Mesenchymal stem cell (in vitro differentiated cells and primary cell): ENCODE measurements around the gene TTC8.
A peak's percentile ranks its signal among the peaks of the same experiment; 100 is the strongest.

ENCODE experiments used
- DNase-seq: peaks from one replicate; pipeline ENCODE4 v3.0.0-alpha.2; 2013
- H2AFZ ChIP-seq: one replicate; pipeline ENCODE4 v1.6.1; 2013; ENCODE audit warnings: low read depth, mild to moderate bottlenecking, control low read depth, inconsistent platforms, low read length, moderate library complexity
- H2AK5ac ChIP-seq: 2 replicates; pipeline ENCODE4 v1.6.1; 2013; ENCODE audit warnings: low read length, moderate library complexity, mild to moderate bottlenecking, inconsistent platforms; ENCODE audit not compliant: severe bottlenecking
- H2BK120ac ChIP-seq: one replicate; pipeline ENCODE4 v1.6.1; 2013; ENCODE audit warnings: low read depth, mild to moderate bottlenecking, inconsistent platforms, low read length, moderate library complexity
- H2BK12ac ChIP-seq, 2 experiments: one replicate each; pipeline ENCODE4 v1.6.1; 2013; ENCODE audit warnings: inconsistent platforms in 2 of 2, low read length in 2 of 2, mild to moderate bottlenecking in 2 of 2, moderate library complexity in 2 of 2, control low read depth in 1 of 2
- H2BK15ac ChIP-seq: one replicate; pipeline ENCODE4 v1.6.1; 2013; ENCODE audit warnings: mild to moderate bottlenecking, low read depth, inconsistent platforms; ENCODE audit not compliant: poor library complexity, severe bottlenecking
- H2BK5ac ChIP-seq: 2 replicates; pipeline ENCODE4 v1.6.1; 2013; ENCODE audit warnings: low read depth, mild to moderate bottlenecking, low read length, control low read depth, inconsistent platforms; ENCODE audit not compliant: poor library complexity, severe bottlenecking
- H3K14ac ChIP-seq, 2 experiments: one replicate each; pipeline ENCODE4 v1.6.1; 2013; ENCODE audit warnings: inconsistent platforms in 2 of 2, low read length in 2 of 2, control low read depth in 1 of 2, mild to moderate bottlenecking in 1 of 2, moderate library complexity in 1 of 2
- H3K18ac ChIP-seq, 2 experiments: one replicate each; pipeline ENCODE4 v1.6.1; 2013; ENCODE audit warnings: inconsistent platforms in 2 of 2, low read length in 2 of 2, control low read depth in 1 of 2, low read depth in 1 of 2, mild to moderate bottlenecking in 1 of 2
- H3K23ac ChIP-seq, 2 experiments: one replicate each; pipeline ENCODE4 v1.6.1; 2013; ENCODE audit warnings: inconsistent platforms in 2 of 2, low read length in 2 of 2, mild to moderate bottlenecking in 2 of 2, moderate library complexity in 2 of 2, control low read depth in 1 of 2
- H3K27ac ChIP-seq: 2 replicates; pipeline ENCODE4 v1.5.1; 2013; ENCODE audit warnings: mild to moderate bottlenecking, moderate library complexity, low read length, control low read depth, inconsistent platforms; ENCODE audit not compliant: poor library complexity, severe bottlenecking
- H3K27me3 ChIP-seq, 2 experiments: 2 replicates each; pipeline versions ENCODE4 v1.6.1 to v1.7.0; 2013; ENCODE audit warnings: low read length in 2 of 2, mild to moderate bottlenecking in 2 of 2, moderate library complexity in 2 of 2, control low read depth in 1 of 2, inconsistent platforms in 1 of 2; ENCODE audit not compliant: control insufficient read depth in 1 of 2, insufficient read depth in 1 of 2
- H3K36me3 ChIP-seq, 2 experiments: 2 replicates each; pipeline versions ENCODE4 v1.6.1 to v1.7.0; 2013; ENCODE audit warnings: low read length in 2 of 2, control low read depth in 1 of 2, inconsistent platforms in 1 of 2, low read depth in 1 of 2, mild to moderate bottlenecking in 1 of 2; ENCODE audit not compliant: insufficient read depth in 2 of 2, control insufficient read depth in 1 of 2
- H3K4ac ChIP-seq, 2 experiments: one replicate each; pipeline ENCODE4 v1.6.1; 2013; ENCODE audit warnings: inconsistent platforms in 2 of 2, low read length in 2 of 2, mild to moderate bottlenecking in 2 of 2, moderate library complexity in 2 of 2, control low read depth in 1 of 2, low read depth in 1 of 2
- H3K4me1 ChIP-seq: 2 replicates; pipeline ENCODE4 v1.6.1; 2013; ENCODE audit warnings: low read depth, low read length, control low read depth; ENCODE audit not compliant: control insufficient read depth, insufficient read depth
- H3K4me2 ChIP-seq: 2 replicates; pipeline ENCODE4 v1.6.1; 2013; ENCODE audit warnings: low read length, mild to moderate bottlenecking, inconsistent platforms; ENCODE audit not compliant: poor library complexity, severe bottlenecking
- H3K4me3 ChIP-seq, 2 experiments: 2 replicates each; pipeline versions ENCODE4 v1.5.1 to v1.7.0; 2013; ENCODE audit warnings: low read length in 2 of 2, mild to moderate bottlenecking in 2 of 2, control low read depth in 1 of 2, low read depth in 1 of 2; ENCODE audit not compliant: insufficient read depth in 1 of 2
- H3K79me1 ChIP-seq: replicated peaks from 2 replicates; pipeline ENCODE4 v1.6.1; 2013; ENCODE audit warnings: mild to moderate bottlenecking, control low read depth, low read length, inconsistent platforms; ENCODE audit not compliant: poor library complexity, severe bottlenecking
- H3K9ac ChIP-seq: 2 replicates; pipeline ENCODE4 v1.7.0; 2013; ENCODE audit warnings: mild to moderate bottlenecking, low read length, moderate library complexity
- H3K9me3 ChIP-seq: 2 replicates; pipeline ENCODE4 v1.7.0; 2013; ENCODE audit warnings: mild to moderate bottlenecking, low read length; ENCODE audit not compliant: control insufficient read depth
- H4K8ac ChIP-seq: one replicate; pipeline ENCODE4 v1.6.1; 2013; ENCODE audit warnings: inconsistent platforms, mild to moderate bottlenecking, low read length, moderate library complexity
- H4K91ac ChIP-seq: one replicate; pipeline ENCODE4 v1.6.1; 2013; ENCODE audit warnings: mild to moderate bottlenecking, low read length, inconsistent platforms
- WGBS: methylation state at CpG from one replicate; pipeline ENCODE4 v1.1.7; 2013; ENCODE audit warnings: mixed read lengths; 5-methylcytosine and 5-hydroxymethylcytosine counted together

Gene TTC8

GRCh38 chr14:88821888-88822287 lies 2.6 kb upstream of the TTC8 start:
- Histone ChIP-seq H3K14ac (no peak overlapping the region), H3K79me1 (peaks cover 7% of the 10 kb centered on the region), H3K9ac (no peak overlapping the region), H2BK15ac (no peak overlapping the region), H2AK5ac (no peak overlapping the region), H2BK120ac (no peak overlapping the region), H3K27ac (no peak overlapping the region), H2BK12ac (no peak overlapping the region), H2BK5ac (no peak overlapping the region), H2AFZ (no peak overlapping the region), H3K4me3 (no peak overlapping the region), H3K4me2 (no peak overlapping the region), H3K27me3 (peaks cover 5 to 13% of the 10 kb centered on the region in 2 experiments), H3K36me3 (no peaks in the 10 kb centered on the region), H4K91ac (no peak overlapping the region), H3K18ac (no peak overlapping the region), H3K4ac (no peak overlapping the region), H3K9me3 (no peaks in the 10 kb centered on the region), H4K8ac (no peak overlapping the region), H3K23ac (no peak overlapping the region), H3K4me1 (no peaks in the 10 kb centered on the region)
- WGBS: no CpG with 5 or more reads among the region's 2 CpGs
- no peak for DNase-seq

- H2AFZ ChIP-seq: peak overlapping the region; percentile 76
- WGBS: 12% methylated on average over 9 of the region's 9 CpGs
Observed at GRCh38 chr14:88823968-88824313, 510 bp upstream of the TTC8 start.

GRCh38 chr14:88825078-88825458 lies 617 bp downstream of the TTC8 start:
- Histone ChIP-seq H2BK15ac (no peak overlapping the region), H3K4me3 (peak overlapping the region; percentile 66 to 83), H3K4me1 (no peaks in the 10 kb centered on the region), H3K27me3 (no peaks in the 10 kb centered on the region), H3K23ac (no peak overlapping the region), H3K14ac (peak overlapping the region in 1 of 2 experiments; percentile 43), H3K18ac (peak overlapping the region; percentile 88 to 90), H3K4ac (peak overlapping the region; percentile 42 to 91), H4K91ac (peak overlapping the region; percentile 92), H3K4me2 (peak overlapping the region; percentile 80), H3K36me3 (no peaks in the 10 kb centered on the region), H4K8ac (peak overlapping the region; percentile 99), H3K9ac (peak overlapping the region; percentile 96), H2AFZ (no peak overlapping the region), H3K9me3 (no peaks in the 10 kb centered on the region), H3K27ac (peak overlapping the region; percentile 92), H3K79me1 (peaks cover 12% of the 10 kb centered on the region), H2BK120ac (no peak overlapping the region), H2AK5ac (no peak overlapping the region), H2BK5ac (peak overlapping the region; percentile 59), H2BK12ac (no peak overlapping the region)
- DNase-seq: peak; percentile 31
- WGBS: no CpG with 5 or more reads among the region's 5 CpGs

More at GRCh38 chr14:88823968-88824313, 510 bp upstream of the TTC8 start:
- no peaks in the 10 kb centered on the region for H3K4me1 ChIP-seq
- H3K9me3 ChIP-seq: no peaks in the 10 kb centered on the region
- DNase-seq: no peak
- no peak overlapping the region for H2BK120ac ChIP-seq
- H4K8ac ChIP-seq: no peak overlapping the region
- no peak overlapping the region for H2BK15ac ChIP-seq
- no peak overlapping the region for H3K14ac ChIP-seq
- H2AK5ac ChIP-seq: no peak overlapping the region
- H3K27ac ChIP-seq: no peak overlapping the region
- H3K36me3 ChIP-seq: no peaks in the 10 kb centered on the region
- H3K27me3 ChIP-seq: peaks cover 2 to 6% of the 10 kb centered on the region in 2 experiments
- H3K79me1 ChIP-seq: peaks cover 12% of the 10 kb centered on the region
- H3K23ac ChIP-seq: no peak overlapping the region
- H3K4me3 ChIP-seq: peak overlapping the region in 1 of 2 experiments; percentile 83
- H3K4ac ChIP-seq: no peak overlapping the region
- H2BK12ac ChIP-seq: no peak overlapping the region
- peak overlapping the region; percentile 72 for H3K4me2 ChIP-seq
- no peak overlapping the region for H2BK5ac ChIP-seq
- no peak overlapping the region for H4K91ac ChIP-seq
- peak overlapping the region; percentile 96 for H3K9ac ChIP-seq
- H3K18ac ChIP-seq: peak overlapping the region in 1 of 2 experiments; percentile 21

- H3K4me3 ChIP-seq: peak overlapping the region in 1 of 2 experiments; percentile 83
- H3K18ac ChIP-seq: no peak overlapping the region
- no peaks in the 10 kb centered on the region for H3K4me1 ChIP-seq
- H3K23ac ChIP-seq: no peak overlapping the region
- H4K91ac ChIP-seq: no peak overlapping the region
- no peak overlapping the region for H2BK12ac ChIP-seq
- no peaks in the 10 kb centered on the region for H3K36me3 ChIP-seq
- H3K79me1 ChIP-seq: peaks cover 12% of the 10 kb centered on the region
- H4K8ac ChIP-seq: no peak overlapping the region
- DNase-seq: no peak
- no peaks in the 10 kb centered on the region for H3K9me3 ChIP-seq
- H2AK5ac ChIP-seq: no peak overlapping the region
- H2BK15ac ChIP-seq: no peak overlapping the region
- WGBS: 95% methylated on average over 8 of the region's 9 CpGs
- no peak overlapping the region for H3K4ac ChIP-seq
- no peak overlapping the region for H2BK120ac ChIP-seq
- H2BK5ac ChIP-seq: no peak overlapping the region
- peak overlapping the region; percentile 96 for H3K9ac ChIP-seq
- no peaks in the 10 kb centered on the region for H3K27me3 ChIP-seq
- H3K4me2 ChIP-seq: peak overlapping the region; percentile 80
- no peak overlapping the region for H3K27ac ChIP-seq
- no peak overlapping the region for H3K14ac ChIP-seq
- H2AFZ ChIP-seq: no peak overlapping the region
Observed at GRCh38 chr14:88825503-88825902, 1.1 kb downstream of the TTC8 start.
